GM12892 (cell line): Measurements from ENCODE around the gene G3BP1.

ENCODE experiments used
- POLR2A ChIP-seq: IDR thresholded peaks from 2 replicates; pipeline ENCODE4 v1.6.1; 2011; ENCODE audit warnings: low read depth, low read length, control low read depth
- POLR2AphosphoS5 ChIP-seq: IDR thresholded peaks from 2 replicates; pipeline ENCODE4 v1.6.1; 2011; ENCODE audit warnings: low read depth, low read length, control low read depth
- TAF1 ChIP-seq: IDR thresholded peaks from 2 replicates; pipeline ENCODE4 v1.6.1; 2011; ENCODE audit warnings: low read depth, mild to moderate bottlenecking, control low read depth, low read length, borderline replicate concordance

DNA sequence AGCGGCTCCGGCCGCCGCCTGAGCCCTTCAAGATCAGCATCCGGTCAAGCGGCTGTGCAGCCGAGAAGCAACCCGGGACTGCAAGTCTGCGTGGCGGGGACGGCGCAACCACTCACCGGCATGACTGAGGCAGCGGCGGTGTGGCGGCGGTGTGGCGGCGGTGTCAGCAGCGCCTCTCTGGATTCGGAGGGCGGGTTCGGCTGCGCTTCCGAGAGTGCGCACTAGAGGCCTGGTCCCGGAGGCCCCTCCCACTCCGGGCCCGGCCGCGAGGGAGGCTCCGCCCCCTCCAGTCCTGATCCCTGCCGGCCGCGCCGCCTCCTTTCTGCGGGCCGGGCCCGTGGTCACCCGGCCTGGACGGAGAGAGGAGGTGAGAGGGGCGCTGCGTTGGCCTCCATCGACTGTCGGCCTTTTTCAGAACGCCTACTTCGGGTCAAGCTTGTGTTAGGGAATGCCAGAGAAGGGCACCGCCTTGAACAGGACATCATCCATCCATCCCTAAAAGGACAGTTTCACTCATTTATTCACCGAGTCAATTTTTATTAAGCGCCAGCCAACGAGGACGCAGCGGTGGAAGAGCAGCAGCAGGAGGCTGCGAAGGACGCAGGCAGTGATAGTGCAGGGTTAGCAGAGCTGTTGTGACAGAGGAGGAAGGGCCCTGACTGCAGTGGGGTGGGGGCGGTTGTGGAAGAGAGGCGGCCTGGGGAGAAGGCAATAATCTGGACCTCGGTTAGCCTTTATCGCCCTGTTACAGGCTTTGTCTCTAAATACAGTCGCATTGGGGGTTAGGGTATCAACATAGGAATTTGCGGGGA is 13.1 kb upstream of the G3BP1 start, which contains the start of gene ATOX1:
- peak; percentile 98 for TF ChIP-seq POLR2A
- TF ChIP-seq TAF1 = peak; percentile 90
- peak; percentile 97 for TF ChIP-seq POLR2AphosphoS5
